PC-9 (cell line): ENCODE measurements around the gene MBD5.

ENCODE experiments used
- EZH2 ChIP-seq: fragments of 200-600 bp; sonication (generic); IDR thresholded peaks from 2 replicates; pipeline ENCODE4 v1.8.0; 2017; ENCODE audit warnings: antibody characterized with exemption, low read depth
- TF ChIP-seq, protein P1 (sequence below): fragments of 200-600 bp; sonication (generic); conservative IDR thresholded peaks from 2 replicates; pipeline ENCODE4 v1.6.1; 2017; ENCODE audit warnings: mixed run types, antibody characterized with exemption, mild to moderate bottlenecking, moderate library complexity

DNA sequence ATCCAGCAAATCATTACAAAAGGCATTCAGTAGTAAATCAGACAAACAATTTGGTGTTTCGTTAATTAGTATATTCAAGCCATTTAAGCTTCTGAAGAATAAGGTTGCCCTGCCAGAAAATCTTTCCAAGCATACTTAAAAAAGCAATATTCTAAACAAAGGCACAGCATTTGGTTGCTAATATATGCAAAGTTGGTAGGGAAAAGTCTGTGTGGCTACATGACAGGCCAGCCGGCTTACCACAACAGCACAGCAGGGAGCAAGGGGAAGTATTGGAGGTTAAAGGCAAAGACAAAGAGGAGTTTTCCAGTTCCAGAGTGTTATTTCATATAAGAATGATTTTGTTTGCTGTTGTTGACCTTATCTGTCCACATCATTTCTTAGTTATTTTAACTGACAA is 282.3 kb downstream of the MBD5 start:
- TF ChIP-seq, protein P1, sequence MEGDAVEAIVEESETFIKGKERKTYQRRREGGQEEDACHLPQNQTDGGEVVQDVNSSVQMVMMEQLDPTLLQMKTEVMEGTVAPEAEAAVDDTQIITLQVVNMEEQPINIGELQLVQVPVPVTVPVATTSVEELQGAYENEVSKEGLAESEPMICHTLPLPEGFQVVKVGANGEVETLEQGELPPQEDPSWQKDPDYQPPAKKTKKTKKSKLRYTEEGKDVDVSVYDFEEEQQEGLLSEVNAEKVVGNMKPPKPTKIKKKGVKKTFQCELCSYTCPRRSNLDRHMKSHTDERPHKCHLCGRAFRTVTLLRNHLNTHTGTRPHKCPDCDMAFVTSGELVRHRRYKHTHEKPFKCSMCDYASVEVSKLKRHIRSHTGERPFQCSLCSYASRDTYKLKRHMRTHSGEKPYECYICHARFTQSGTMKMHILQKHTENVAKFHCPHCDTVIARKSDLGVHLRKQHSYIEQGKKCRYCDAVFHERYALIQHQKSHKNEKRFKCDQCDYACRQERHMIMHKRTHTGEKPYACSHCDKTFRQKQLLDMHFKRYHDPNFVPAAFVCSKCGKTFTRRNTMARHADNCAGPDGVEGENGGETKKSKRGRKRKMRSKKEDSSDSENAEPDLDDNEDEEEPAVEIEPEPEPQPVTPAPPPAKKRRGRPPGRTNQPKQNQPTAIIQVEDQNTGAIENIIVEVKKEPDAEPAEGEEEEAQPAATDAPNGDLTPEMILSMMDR: no peak
- TF ChIP-seq EZH2: no peak
